ENCODE measurements around the gene SALL3.

SALL3 gene

DNA sequence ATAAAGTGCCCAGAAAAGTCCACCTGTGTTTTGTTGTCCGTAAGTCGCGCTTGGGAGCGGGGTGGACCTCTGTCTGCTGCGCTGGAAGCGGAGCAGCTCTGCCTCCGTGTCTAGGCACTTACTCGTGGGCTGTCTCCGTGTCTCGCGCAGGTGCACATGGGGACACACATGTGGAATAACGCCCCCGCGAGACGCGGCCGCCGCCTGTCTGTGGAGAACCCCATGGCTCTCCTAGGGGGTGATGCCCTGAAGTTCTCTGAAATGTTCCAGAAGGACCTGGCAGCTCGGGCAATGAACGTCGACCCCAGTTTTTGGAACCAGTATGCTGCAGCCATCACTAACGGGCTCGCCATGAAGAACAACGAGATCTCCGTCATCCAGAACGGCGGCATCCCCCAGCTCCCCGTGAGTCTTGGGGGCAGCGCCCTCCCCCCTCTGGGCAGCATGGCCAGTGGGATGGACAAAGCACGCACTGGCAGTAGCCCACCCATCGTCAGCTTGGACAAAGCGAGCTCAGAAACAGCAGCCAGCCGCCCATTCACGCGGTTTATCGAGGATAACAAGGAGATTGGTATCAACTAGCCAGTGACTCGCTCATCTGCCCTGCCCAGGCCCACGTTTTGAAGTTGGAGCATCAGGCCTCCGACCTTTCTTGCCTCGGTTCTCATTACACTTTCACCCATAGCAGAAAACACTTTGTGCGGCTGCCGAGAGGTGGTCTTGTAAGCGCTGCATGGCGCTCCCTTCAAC is 17.3 kb downstream of the SALL3 start:
- Histone ChIP-seq H3K27me3 (replicated peaks; ENCODE audit: control insufficient read depth, insufficient read depth, low read length) (peaks cover 4% of the 10 kb centered on the region), H3K36me3 (ENCODE audit: control insufficient read depth, insufficient read depth, low read length, severe bottlenecking) (no peaks in the 10 kb centered on the region), H3K9me3 (ENCODE audit: control insufficient read depth, low read length) (no peaks in the 10 kb centered on the region), H3K4me1 (ENCODE audit: control insufficient read depth, insufficient read depth, low read length) (no peaks in the 10 kb centered on the region), H3K9ac (ENCODE audit: low read length) (no peak overlapping the region), H3K4me3 (ENCODE audit: low read length) (no peak overlapping the region)
- no peak for DNase-seq (ENCODE audit: low read depth)

DNA sequence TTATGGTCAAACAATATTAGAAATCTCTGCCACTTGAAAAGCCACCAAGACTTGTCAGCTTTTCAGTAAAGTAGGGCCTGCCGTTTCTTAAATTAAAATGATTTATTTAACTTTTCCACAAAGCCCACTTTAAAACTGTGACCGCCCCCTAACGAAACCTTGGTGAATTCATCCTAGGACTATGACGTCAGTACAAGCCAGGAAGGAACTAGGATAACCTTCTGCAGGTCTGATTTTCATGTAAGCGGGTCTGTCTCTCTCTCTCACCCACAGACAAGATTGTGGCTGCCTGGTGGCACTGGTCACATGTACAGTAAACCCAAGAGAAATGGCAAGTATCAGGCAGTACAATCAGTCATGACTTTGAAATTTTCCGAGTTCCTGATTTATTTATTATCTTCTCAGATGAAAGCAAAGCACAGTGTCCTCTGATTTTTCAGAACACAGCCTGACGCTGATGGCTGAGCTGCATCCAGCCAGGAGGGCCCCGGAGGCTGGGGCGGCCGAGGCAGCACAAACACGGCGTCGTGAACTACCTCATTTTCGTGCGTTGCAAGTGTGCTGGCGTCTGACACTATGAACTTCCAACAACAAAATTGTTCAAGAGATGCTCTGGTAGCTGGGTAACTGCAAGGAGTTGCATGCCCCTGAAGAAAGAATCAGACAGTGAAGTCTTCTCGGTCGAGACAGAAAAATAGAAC is 18.9 kb downstream of the SALL3 start:
- H3K4me1 ChIP-seq (ENCODE audit: control insufficient read depth, insufficient read depth, low read length): no peaks in the 10 kb centered on the region
- H3K9ac ChIP-seq (ENCODE audit: low read length): no peak overlapping the region
- H3K36me3 ChIP-seq (ENCODE audit: control insufficient read depth, insufficient read depth, low read length, severe bottlenecking): no peaks in the 10 kb centered on the region
- no peak overlapping the region for H3K4me3 ChIP-seq (ENCODE audit: low read length)
- H3K9me3 ChIP-seq (ENCODE audit: control insufficient read depth, low read length): no peaks in the 10 kb centered on the region
- H3K27me3 ChIP-seq (replicated peaks; ENCODE audit: control insufficient read depth, insufficient read depth, low read length): peaks cover 4% of the 10 kb centered on the region
- no peak for DNase-seq (ENCODE audit: low read depth)

GRCh38 chr18:78999939-79000338 is 20.3 kb downstream of the SALL3 start:
- no peaks in the 10 kb centered on the region for H3K36me3 ChIP-seq (ENCODE audit: control insufficient read depth, insufficient read depth, low read length, severe bottlenecking)
- no peaks in the 10 kb centered on the region for H3K4me1 ChIP-seq (ENCODE audit: control insufficient read depth, insufficient read depth, low read length)
- no peak for DNase-seq (ENCODE audit: low read depth)
- H3K4me3 ChIP-seq (ENCODE audit: low read length): no peak overlapping the region
- peaks cover 8% of the 10 kb centered on the region for H3K27me3 ChIP-seq (replicated peaks; ENCODE audit: control insufficient read depth, insufficient read depth, low read length)
- H3K9ac ChIP-seq (ENCODE audit: low read length): no peak overlapping the region
- H3K9me3 ChIP-seq (ENCODE audit: control insufficient read depth, low read length): no peaks in the 10 kb centered on the region

DNA sequence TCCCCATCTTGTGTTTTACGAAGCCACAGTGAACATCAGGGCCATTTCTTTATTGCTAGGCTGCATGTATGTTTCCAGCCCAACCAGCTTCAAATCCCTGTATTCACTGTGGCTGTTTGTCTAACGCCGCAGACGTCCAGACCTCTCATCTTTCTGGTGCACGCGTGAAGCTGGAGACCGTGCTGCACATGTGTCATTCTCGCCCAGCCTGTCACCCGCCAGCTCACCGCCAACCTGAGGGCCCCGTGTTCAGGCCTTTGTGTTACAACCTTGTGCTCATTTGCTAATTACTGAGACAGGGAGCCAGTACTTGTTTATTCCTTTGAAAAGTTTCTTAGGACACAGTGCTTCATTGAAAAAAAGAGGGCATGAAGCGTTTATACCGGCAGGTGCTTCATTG is 21.4 kb downstream of the SALL3 start:
- Histone ChIP-seq H3K4me1 (ENCODE audit: control insufficient read depth, insufficient read depth, low read length) (no peaks in the 10 kb centered on the region), H3K4me3 (ENCODE audit: low read length) (no peak overlapping the region)
- no peak for DNase-seq (ENCODE audit: low read depth)

DNA sequence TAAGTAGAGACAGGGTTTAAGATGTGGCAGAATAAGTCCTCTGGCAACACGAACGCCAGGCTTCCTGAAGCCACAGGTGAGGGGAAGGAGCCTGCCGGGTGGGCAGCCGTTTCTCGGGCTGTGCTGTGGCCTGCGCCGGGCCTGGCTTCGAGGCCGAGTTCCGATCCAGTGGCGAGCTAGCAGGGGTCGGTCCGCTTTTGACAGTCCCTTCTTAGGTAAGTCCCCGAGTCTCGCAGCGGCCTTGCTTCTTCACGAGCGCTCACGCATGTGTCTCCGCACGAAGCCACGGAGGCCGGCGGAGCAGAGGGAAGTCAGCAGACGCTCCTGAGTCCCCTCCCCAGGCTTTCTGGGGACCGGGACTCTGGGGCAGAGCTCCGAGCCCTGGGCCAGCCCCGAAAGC is 26.0 kb downstream of the SALL3 start:
- no peaks in the 10 kb centered on the region for H3K9me3 ChIP-seq (ENCODE audit: control insufficient read depth, low read length)
- H3K4me1 ChIP-seq (ENCODE audit: control insufficient read depth, insufficient read depth, low read length): no peaks in the 10 kb centered on the region
- peaks cover 6% of the 10 kb centered on the region for H3K27me3 ChIP-seq (replicated peaks; ENCODE audit: control insufficient read depth, insufficient read depth, low read length)
- H3K9ac ChIP-seq (ENCODE audit: low read length): no peak overlapping the region
- no peak overlapping the region for H3K4me3 ChIP-seq (ENCODE audit: low read length)
- no peaks in the 10 kb centered on the region for H3K36me3 ChIP-seq (ENCODE audit: control insufficient read depth, insufficient read depth, low read length, severe bottlenecking)
- DNase-seq (ENCODE audit: low read depth): no peak

More for the DNA sequence above, 21.4 kb downstream of the SALL3 start:
- Histone ChIP-seq H3K9me3 (ENCODE audit: control insufficient read depth, low read length) (no peaks in the 10 kb centered on the region), H3K27me3 (replicated peaks; ENCODE audit: control insufficient read depth, insufficient read depth, low read length) (peaks cover 8% of the 10 kb centered on the region), H3K36me3 (ENCODE audit: control insufficient read depth, insufficient read depth, low read length, severe bottlenecking) (no peaks in the 10 kb centered on the region), H3K9ac (ENCODE audit: low read length) (no peak overlapping the region)

DNA sequence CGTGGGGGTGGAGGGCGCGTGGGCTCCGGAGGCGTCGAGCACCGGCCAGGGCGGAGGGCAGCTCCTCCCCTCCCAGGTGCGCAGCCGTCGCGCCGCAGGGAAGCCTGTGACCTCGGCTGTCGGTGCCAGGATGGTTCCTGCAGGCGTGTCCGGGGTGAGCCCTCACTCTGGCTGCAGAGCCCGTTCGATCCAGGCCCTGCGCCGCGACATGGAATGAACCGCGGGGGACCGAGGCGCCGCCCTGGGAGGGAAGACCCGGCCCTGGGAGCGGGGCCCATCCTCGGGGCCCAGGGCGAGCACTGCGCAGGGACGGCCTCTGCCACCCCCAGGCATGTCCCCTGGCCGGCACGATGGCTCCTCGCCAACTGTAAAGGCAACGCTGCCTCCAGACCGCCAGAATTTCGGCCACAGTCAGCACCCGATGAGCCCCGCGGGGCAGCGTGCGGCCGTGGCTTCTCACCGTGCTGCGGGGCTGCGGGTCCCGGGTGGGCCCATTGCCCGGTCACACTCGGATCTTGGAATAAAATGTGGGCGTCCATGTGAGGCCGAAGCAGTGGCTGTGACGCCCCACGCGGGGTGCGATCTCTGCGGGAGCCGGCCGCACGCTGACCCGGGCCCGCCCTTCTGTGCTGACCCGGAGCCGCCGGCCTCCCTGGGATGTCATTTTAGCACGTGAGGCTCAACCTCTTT is 26.6 kb downstream of the SALL3 start:
- no peak for DNase-seq (ENCODE audit: low read depth)
- H3K9ac ChIP-seq (ENCODE audit: low read length): no peak overlapping the region
- H3K4me3 ChIP-seq (ENCODE audit: low read length): no peak overlapping the region
- H3K27me3 ChIP-seq (replicated peaks; ENCODE audit: control insufficient read depth, insufficient read depth, low read length): peaks cover 4% of the 10 kb centered on the region
- H3K36me3 ChIP-seq (ENCODE audit: control insufficient read depth, insufficient read depth, low read length, severe bottlenecking): no peaks in the 10 kb centered on the region
- H3K4me1 ChIP-seq (ENCODE audit: control insufficient read depth, insufficient read depth, low read length): no peaks in the 10 kb centered on the region
- H3K9me3 ChIP-seq (ENCODE audit: control insufficient read depth, low read length): no peaks in the 10 kb centered on the region

DNA sequence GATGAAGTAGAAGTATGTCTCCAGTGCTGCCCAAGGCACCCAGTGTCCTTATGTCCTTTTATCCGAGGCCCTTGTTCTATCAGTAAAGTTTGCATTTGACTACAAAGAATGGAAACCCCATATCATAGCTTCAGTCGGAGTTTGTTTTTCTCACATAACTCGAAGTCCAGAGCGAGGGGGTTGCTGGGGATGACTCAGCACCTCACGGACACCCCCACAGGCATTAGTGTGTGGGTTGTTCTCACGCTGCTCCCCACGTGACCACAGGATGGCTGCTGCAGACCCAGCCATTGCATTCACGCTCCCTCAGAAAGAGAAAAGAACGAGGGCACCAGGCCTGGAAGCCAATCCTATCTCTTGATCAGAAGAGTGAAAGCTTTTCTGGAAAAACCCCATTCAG is 27.8 kb downstream of the SALL3 start:
- Histone ChIP-seq H3K9me3 (ENCODE audit: control insufficient read depth, low read length) (no peaks in the 10 kb centered on the region), H3K27me3 (replicated peaks; ENCODE audit: control insufficient read depth, insufficient read depth, low read length) (peaks cover 4% of the 10 kb centered on the region), H3K36me3 (ENCODE audit: control insufficient read depth, insufficient read depth, low read length, severe bottlenecking) (no peaks in the 10 kb centered on the region), H3K4me3 (ENCODE audit: low read length) (no peak overlapping the region), H3K9ac (ENCODE audit: low read length) (no peak overlapping the region), H3K4me1 (ENCODE audit: control insufficient read depth, insufficient read depth, low read length) (no peaks in the 10 kb centered on the region)
- no peak for DNase-seq (ENCODE audit: low read depth)

DNA sequence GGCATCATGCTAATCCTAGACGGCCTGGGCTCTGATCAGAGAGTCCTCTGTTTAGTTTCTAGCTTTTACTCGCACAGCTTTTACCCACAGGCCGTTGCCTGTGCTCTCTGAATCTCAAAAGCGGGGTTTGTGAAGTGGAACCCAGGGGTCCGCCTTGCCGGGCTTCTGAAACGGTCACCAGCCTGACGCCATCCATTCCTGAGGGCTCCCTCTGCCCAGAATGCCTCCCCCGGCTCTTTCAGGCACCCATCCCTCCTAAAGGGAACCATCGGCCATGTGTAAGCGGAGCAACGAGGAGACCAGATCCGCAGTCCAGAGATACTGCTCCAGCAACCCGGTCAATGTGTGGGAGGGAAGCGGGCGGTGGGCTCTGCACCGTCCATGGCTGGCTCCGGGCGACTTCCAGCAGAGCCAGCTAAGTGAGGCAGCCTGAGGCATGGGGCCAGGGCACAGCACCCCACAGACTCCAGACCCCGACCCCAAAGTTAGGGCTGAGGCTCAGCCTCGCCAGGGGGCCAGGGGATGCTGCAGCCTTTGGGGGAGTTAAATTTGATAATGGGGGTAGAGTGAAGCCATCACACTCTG is 28.8 kb downstream of the SALL3 start:
- no peaks in the 10 kb centered on the region for H3K9me3 ChIP-seq (ENCODE audit: control insufficient read depth, low read length)
- DNase-seq (ENCODE audit: low read depth): no peak
- H3K4me3 ChIP-seq (ENCODE audit: low read length): no peak overlapping the region
- peaks cover 4% of the 10 kb centered on the region for H3K27me3 ChIP-seq (replicated peaks; ENCODE audit: control insufficient read depth, insufficient read depth, low read length)
- H3K4me1 ChIP-seq (ENCODE audit: control insufficient read depth, insufficient read depth, low read length): no peaks in the 10 kb centered on the region
- no peaks in the 10 kb centered on the region for H3K36me3 ChIP-seq (ENCODE audit: control insufficient read depth, insufficient read depth, low read length, severe bottlenecking)
- H3K9ac ChIP-seq (ENCODE audit: low read length): no peak overlapping the region

DNA sequence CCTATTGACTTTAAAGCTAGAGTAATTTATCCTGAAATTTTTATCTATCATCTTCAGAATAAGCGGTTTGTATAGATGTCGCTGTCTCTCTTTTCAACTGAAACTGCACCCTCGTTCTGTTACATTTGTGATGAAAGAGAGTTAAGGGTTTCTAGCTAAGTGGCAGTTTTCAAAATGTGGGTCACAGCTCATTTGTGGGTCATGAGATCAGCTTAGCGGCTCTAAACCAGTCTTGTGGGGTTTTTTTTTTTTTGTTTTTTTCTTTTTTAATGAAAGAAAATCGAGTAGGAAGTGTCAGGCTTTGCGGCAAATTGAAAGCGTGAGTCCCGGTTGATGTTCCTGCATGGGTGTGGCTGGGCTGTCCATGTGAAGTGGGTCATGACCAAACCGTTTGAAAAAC is 31.2 kb downstream of the SALL3 start:
- DNase-seq (ENCODE audit: low read depth): no peak

DNA sequence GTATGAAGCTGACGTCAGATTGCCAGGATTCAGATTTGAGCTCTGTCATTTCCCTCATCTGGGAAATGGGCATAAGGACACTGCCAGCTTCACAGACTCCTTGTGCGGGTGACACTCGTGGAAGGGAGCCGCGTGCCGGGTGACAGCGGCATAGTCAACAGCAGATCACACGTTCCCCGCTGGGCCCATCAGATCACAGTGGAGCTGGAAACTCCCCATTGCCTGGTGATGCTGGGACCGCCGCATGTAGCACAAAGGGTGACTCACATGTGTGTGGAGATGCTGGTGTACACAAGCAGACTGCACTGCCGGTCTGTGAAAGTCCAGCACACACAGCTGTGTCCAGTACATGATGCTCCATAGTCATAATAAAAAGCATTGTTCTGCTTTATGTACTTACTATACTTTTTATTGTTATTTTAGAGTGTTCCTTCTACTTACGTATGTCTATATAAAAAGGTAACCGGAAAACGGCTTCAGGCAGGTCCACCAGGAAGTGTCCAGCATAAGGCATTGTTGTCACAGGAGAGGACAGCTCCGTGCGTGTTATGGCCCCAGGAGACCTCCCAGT is 31.8 kb downstream of the SALL3 start:
- no peak overlapping the region for H3K4me3 ChIP-seq (ENCODE audit: low read length)

More for the DNA sequence above, 31.2 kb downstream of the SALL3 start:
- Histone ChIP-seq H3K9ac (ENCODE audit: low read length) (no peak overlapping the region), H3K36me3 (ENCODE audit: control insufficient read depth, insufficient read depth, low read length, severe bottlenecking) (no peaks in the 10 kb centered on the region), H3K27me3 (replicated peaks; ENCODE audit: control insufficient read depth, insufficient read depth, low read length) (no peaks in the 10 kb centered on the region), H3K4me3 (ENCODE audit: low read length) (no peak overlapping the region), H3K9me3 (ENCODE audit: control insufficient read depth, low read length) (no peaks in the 10 kb centered on the region), H3K4me1 (ENCODE audit: control insufficient read depth, insufficient read depth, low read length) (no peaks in the 10 kb centered on the region)

DNA sequence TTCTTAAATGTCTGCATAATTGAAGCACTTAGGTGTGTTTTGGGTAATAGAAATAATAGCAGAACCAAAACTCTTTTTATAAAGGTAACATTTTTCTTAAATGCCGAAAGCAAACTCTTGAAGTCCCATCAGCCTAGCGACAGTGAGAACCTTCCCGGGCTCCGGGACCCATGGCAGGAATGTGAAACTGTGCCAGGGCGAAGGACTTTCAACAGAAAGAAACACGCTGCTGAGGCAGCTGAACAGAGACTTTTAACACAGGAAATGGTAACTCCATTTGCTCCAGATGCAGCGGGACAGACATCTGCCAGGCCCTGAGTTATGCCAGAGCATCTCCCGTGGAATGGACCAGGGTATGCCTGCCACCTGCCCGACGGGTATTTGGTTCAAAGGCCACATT is 34.3 kb downstream of the SALL3 start:
- peaks cover 5% of the 10 kb centered on the region for H3K27me3 ChIP-seq (replicated peaks; ENCODE audit: control insufficient read depth, insufficient read depth, low read length)
- H3K9ac ChIP-seq (ENCODE audit: low read length): no peak overlapping the region
- H3K36me3 ChIP-seq (ENCODE audit: control insufficient read depth, insufficient read depth, low read length, severe bottlenecking): no peaks in the 10 kb centered on the region
- no peaks in the 10 kb centered on the region for H3K9me3 ChIP-seq (ENCODE audit: control insufficient read depth, low read length)
- no peaks in the 10 kb centered on the region for H3K4me1 ChIP-seq (ENCODE audit: control insufficient read depth, insufficient read depth, low read length)
- DNase-seq (ENCODE audit: low read depth): no peak
- H3K4me3 ChIP-seq (ENCODE audit: low read length): no peak overlapping the region

More for the DNA sequence above, 31.8 kb downstream of the SALL3 start:
- no peaks in the 10 kb centered on the region for H3K4me1 ChIP-seq (ENCODE audit: control insufficient read depth, insufficient read depth, low read length)
- H3K36me3 ChIP-seq (ENCODE audit: control insufficient read depth, insufficient read depth, low read length, severe bottlenecking): no peaks in the 10 kb centered on the region
- H3K9ac ChIP-seq (ENCODE audit: low read length): no peak overlapping the region
- H3K27me3 ChIP-seq (replicated peaks; ENCODE audit: control insufficient read depth, insufficient read depth, low read length): no peaks in the 10 kb centered on the region
- no peak for DNase-seq (ENCODE audit: low read depth)
- no peaks in the 10 kb centered on the region for H3K9me3 ChIP-seq (ENCODE audit: control insufficient read depth, low read length)

All from adipocyte (in vitro differentiated cells).